Liver (tissue), 9 donors: ENCODE data around the gene MYCBPAP. TPM values are rescaled to one million over a fixed set of nuclear protein-coding genes. Genes with fewer than 3 reads are reported as not detected.

Experiments used
- DNase-seq: peaks from one replicate; pipeline ENCODE4 v3.0.0-alpha.2; 2017; ENCODE audit warnings: low spot score
- H3K27ac ChIP-seq, 2 donors: one replicate each; pipeline ENCODE4 v1.7.0; 2013; ENCODE audit warnings: inconsistent platforms in 2 of 2, low read length in 2 of 2, control low read depth in 1 of 2, low read depth in 1 of 2, mild to moderate bottlenecking in 1 of 2
- H3K27me3 ChIP-seq, 4 donors: one replicate each; pipeline versions ENCODE4 v1.6.1 to v1.7.0; 2013; ENCODE audit warnings: low read length in 3 of 4, inconsistent platforms in 1 of 4, mild to moderate bottlenecking in 1 of 4, moderate library complexity in 1 of 4; ENCODE audit not compliant: control insufficient read depth in 4 of 4, insufficient read depth in 4 of 4
- H3K36me3 ChIP-seq, 4 donors: one replicate each; pipeline versions ENCODE4 v1.6.1 to v1.7.0; 2013; ENCODE audit warnings: low read length in 3 of 4, mild to moderate bottlenecking in 3 of 4, low read depth in 1 of 4, moderate library complexity in 1 of 4; ENCODE audit not compliant: control insufficient read depth in 4 of 4, insufficient read depth in 3 of 4
- H3K4me1 ChIP-seq, 4 donors: one replicate each; pipeline versions ENCODE4 v1.6.1 to v1.7.0; 2013; ENCODE audit warnings: low read length in 3 of 4, mild to moderate bottlenecking in 3 of 4, moderate library complexity in 1 of 4; ENCODE audit not compliant: control insufficient read depth in 4 of 4, insufficient read depth in 4 of 4
- H3K4me3 ChIP-seq, 3 donors: one replicate each; pipeline versions ENCODE4 v1.6.1 to v1.7.0; 2013; ENCODE audit warnings: low read length in 3 of 3, control low read depth in 1 of 3, low read depth in 1 of 3, mild to moderate bottlenecking in 1 of 3
- H3K9ac ChIP-seq, 2 donors: one replicate each; pipeline ENCODE4 v1.7.0; 2013; ENCODE audit warnings: low read length in 2 of 2, mild to moderate bottlenecking in 2 of 2, moderate library complexity in 2 of 2, control low read depth in 1 of 2, low read depth in 1 of 2
- H3K9me3 ChIP-seq, 4 donors: one replicate each; pipeline versions ENCODE4 v1.6.1 to v1.7.0; 2013; ENCODE audit warnings: low read length in 3 of 4; ENCODE audit not compliant: control insufficient read depth in 4 of 4
- ATF3 ChIP-seq: IDR thresholded peaks from 2 replicates; pipeline ENCODE4 v1.6.1; 2016; ENCODE audit warnings: antibody characterized with exemption
- EGR1 ChIP-seq, 2 donors: IDR thresholded peaks; 2 replicates each; pipeline ENCODE4 v1.6.1; 2016 to 2018; ENCODE audit warnings: antibody characterized with exemption in 2 of 2, low read depth in 2 of 2
- FOXA2 ChIP-seq: IDR thresholded peaks from 2 replicates; pipeline ENCODE4 v1.6.1; 2016; ENCODE audit warnings: antibody characterized with exemption
- GABPA ChIP-seq, 2 donors: IDR thresholded peaks in 1 of 2; conservative IDR thresholded peaks in 1 of 2; 2 replicates each; pipeline ENCODE4 v1.6.1; 2016; ENCODE audit warnings: antibody characterized with exemption in 2 of 2, mild to moderate bottlenecking in 1 of 2, moderate library complexity in 1 of 2
- HNF4G ChIP-seq: IDR thresholded peaks from 2 replicates; pipeline ENCODE4 v1.6.1; 2016; ENCODE audit warnings: antibody characterized with exemption
- JUND ChIP-seq, 2 donors: IDR thresholded peaks; 2 replicates each; pipeline ENCODE4 v1.6.1; 2016; ENCODE audit warnings: antibody characterized with exemption in 2 of 2
- NR2F2 ChIP-seq: IDR thresholded peaks from 2 replicates; pipeline ENCODE4 v1.6.1; 2016; ENCODE audit warnings: antibody characterized with exemption
- RAD21 ChIP-seq, 2 donors: IDR thresholded peaks; 2 replicates each; pipeline ENCODE4 v1.6.1; 2016; ENCODE audit warnings: antibody characterized with exemption in 2 of 2, mild to moderate bottlenecking in 2 of 2
- REST ChIP-seq: IDR thresholded peaks from 2 replicates; pipeline ENCODE4 v1.6.1; 2016; ENCODE audit warnings: antibody characterized with exemption, mild to moderate bottlenecking
- RXRA ChIP-seq, 2 donors: IDR thresholded peaks; 2 replicates each; pipeline ENCODE4 v1.6.1; 2017 to 2018; ENCODE audit warnings: antibody characterized with exemption in 2 of 2, mild to moderate bottlenecking in 1 of 2
- SP1 ChIP-seq: IDR thresholded peaks from 2 replicates; pipeline ENCODE4 v1.6.1; 2018; ENCODE audit warnings: antibody characterized with exemption, mild to moderate bottlenecking
- TAF1 ChIP-seq: conservative IDR thresholded peaks from 2 replicates; pipeline ENCODE4 v1.6.1; 2016; ENCODE audit warnings: antibody characterized with exemption, mild to moderate bottlenecking
- YY1 ChIP-seq: IDR thresholded peaks from 2 replicates; pipeline ENCODE4 v1.6.1; 2016; ENCODE audit warnings: antibody characterized with exemption, mild to moderate bottlenecking
- ZBTB33 ChIP-seq: IDR thresholded peaks from 2 replicates; pipeline ENCODE4 v1.6.1; 2016; ENCODE audit warnings: antibody characterized with exemption
- WGBS: extraction: QIAGEN DNeasy Blood & Tissue Kit; methylation state at CpG from one replicate; pipeline ENCODE4 v1.1.7; 2013; 5-methylcytosine and 5-hydroxymethylcytosine counted together
- polyA plus RNA-seq, 2 donors: library from polyadenylated mRNA; stranded (reverse) in 1 of 2; unstranded in 1 of 2; fragments of 200-250 nt in 1 of 2; fragments of >200 nt in 1 of 2; fragmentation: Nextera tagmentation in 1 of 2; extraction: Ambion mirVana in 1 of 2; gene quantifications; one replicate each; pipeline versions ENCODE4 v1.2.1 to v1.2.3, GENCODE V29; 2013 to 2015
- total RNA-seq, 2 donors: library from RNA; depleted of rRNA; stranded (reverse); fragments of >200 nt; gene quantifications; one replicate each; pipeline ENCODE4 v1.2.3, GENCODE V29; 2014
- TF ChIP-seq, protein P1 (sequence below): fragments of 150-350 bp; IDR thresholded peaks from 2 replicates; pipeline ENCODE4 v1.5.1; 2017; ENCODE audit warnings: improper control_type of control experiment, low read depth, low read length; ENCODE audit not compliant: missing input control
- TF ChIP-seq, protein P2 (sequence below): IDR thresholded peaks from 2 replicates; pipeline ENCODE4 v1.6.1; 2016; ENCODE audit warnings: antibody characterized with exemption
- donor health status: healthy.
- donor health status: healthy.
- donor health status: healthy.
- donor health status: healthy.
- donor health status: healthy.

Gene MYCBPAP
- total and polyA plus RNA-seq, 4 donors, result 0.23 to 0.25 TPM; not detected in 2

GRCh38 chr17:50484386-50485155 lies 23.7 kb upstream of the MYCBPAP start (continued):
- TF ChIP-seq, protein P1, sequence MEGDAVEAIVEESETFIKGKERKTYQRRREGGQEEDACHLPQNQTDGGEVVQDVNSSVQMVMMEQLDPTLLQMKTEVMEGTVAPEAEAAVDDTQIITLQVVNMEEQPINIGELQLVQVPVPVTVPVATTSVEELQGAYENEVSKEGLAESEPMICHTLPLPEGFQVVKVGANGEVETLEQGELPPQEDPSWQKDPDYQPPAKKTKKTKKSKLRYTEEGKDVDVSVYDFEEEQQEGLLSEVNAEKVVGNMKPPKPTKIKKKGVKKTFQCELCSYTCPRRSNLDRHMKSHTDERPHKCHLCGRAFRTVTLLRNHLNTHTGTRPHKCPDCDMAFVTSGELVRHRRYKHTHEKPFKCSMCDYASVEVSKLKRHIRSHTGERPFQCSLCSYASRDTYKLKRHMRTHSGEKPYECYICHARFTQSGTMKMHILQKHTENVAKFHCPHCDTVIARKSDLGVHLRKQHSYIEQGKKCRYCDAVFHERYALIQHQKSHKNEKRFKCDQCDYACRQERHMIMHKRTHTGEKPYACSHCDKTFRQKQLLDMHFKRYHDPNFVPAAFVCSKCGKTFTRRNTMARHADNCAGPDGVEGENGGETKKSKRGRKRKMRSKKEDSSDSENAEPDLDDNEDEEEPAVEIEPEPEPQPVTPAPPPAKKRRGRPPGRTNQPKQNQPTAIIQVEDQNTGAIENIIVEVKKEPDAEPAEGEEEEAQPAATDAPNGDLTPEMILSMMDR, result no peak
- TF ChIP-seq GABPA (IDR thresholded peaks at IDR 0.05 in 1 of 2, conservative IDR thresholded peaks at IDR 0.05 in 1 of 2), result no peak

DNA sequence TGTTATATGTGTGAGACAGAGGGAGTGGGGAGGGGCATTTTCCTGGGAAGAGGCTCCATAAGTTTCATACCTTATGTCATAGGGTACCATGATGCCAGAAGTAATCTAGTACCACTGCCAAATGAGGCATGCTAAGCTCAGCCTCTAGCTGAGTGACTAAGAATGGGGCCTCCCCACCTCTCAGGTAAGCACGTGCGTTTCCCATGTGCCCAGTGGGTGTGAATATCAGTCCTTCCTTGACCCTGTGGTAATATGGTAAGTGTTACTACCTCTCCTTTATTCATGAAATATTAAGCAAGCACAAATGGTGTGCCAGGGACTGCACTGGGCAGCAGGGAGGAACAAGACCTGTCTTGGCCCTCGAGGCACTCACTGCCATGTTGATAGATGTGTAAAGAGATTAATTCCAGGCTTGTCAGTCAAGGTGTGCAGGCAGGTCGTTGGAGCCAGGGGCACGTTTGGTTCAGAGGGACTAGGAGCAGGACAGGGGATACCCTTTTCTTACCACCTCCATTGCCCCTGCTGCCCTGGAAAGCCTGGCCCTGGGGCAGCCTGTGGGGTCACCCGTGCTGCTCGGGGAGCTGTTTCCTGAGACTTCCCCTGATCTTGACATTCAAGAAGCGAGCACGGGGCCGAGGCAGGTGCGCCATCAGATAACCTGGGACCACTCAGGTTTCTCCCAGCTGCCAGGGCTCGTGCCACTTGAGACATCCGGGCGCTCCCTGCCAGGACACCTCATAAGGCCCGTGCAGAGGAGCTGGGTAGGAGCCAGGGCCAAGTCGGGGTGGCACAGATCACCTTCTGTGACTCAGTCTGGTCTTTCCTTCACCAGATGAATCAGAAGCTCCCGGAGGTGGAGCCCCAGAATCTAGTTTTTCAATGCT lies 20.8 kb upstream of the MYCBPAP start:
- TF ChIP-seq TAF1 (no peak), HNF4G (no peak), EGR1 (IDR thresholded peaks at IDR 0.05; ENCODE audit: low read depth in 2 of 2) (no peak), RXRA (IDR thresholded peaks at IDR 0.05) (no peak), SP1 (no peak), ZBTB33 (no peak), FOXA2 (no peak), GABPA (IDR thresholded peaks at IDR 0.05 in 1 of 2, conservative IDR thresholded peaks at IDR 0.05 in 1 of 2) (no peak), JUND (IDR thresholded peaks at IDR 0.05) (no peak), NR2F2 (no peak), RAD21 (IDR thresholded peaks at IDR 0.05) (no peak), ATF3 (no peak), YY1 (no peak), REST (no peak)
- TF ChIP-seq, protein P1, result no peak
- TF ChIP-seq, protein P2, sequence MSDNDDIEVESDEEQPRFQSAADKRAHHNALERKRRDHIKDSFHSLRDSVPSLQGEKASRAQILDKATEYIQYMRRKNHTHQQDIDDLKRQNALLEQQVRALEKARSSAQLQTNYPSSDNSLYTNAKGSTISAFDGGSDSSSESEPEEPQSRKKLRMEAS, result no peak
- WGBS, result 91% methylated on average over 17 of the region's 17 CpGs
- DNase-seq, result no peak
- Histone ChIP-seq H3K4me1 (peaks cover 0 to 4% (median 3%) of the 10 kb centered on the region in 4 donors), H3K9ac (no peak overlapping the region), H3K27ac (no peak overlapping the region), H3K27me3 (no peaks in the 10 kb centered on the region), H3K36me3 (peaks cover 13 to 24% (median 20%) of the 10 kb centered on the region in 4 donors), H3K4me3 (no peak overlapping the region), H3K9me3 (no peaks in the 10 kb centered on the region)
